ENCODE measurements around the gene C16orf96. TPM values are rescaled to one million over a fixed set of nuclear protein-coding genes. Genes with fewer than 3 reads are reported as not detected.

The C16orf96 gene
- total and polyA plus RNA-seq, 8 donors, result 0.17 to 0.45 (median 0.33) TPM

DNA sequence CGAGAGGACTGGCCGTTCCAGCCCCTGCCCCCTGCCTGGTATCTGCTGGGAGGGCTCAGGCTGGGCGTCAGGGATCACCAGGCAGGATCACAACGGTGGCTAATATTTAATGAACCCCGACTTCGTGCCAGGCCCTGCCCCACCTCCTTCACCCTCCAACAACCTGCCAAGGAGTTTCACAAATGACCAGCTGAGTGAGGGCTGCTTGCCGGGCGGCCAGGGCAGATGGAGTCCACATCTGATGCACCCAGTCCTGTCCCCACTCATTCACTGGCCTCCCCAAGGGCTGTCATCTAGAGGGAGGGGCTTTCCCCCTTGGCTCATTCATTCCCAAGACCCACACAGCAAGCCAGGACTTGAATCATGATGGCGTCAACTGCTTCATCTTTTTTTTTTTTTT lies 41.0 kb downstream of the C16orf96 start:
- peaks cover 0 to 2% of the 10 kb centered on the region in 2 donors for H3K4me1 ChIP-seq
- H3K4me3 ChIP-seq, result no peak overlapping the region
- no peak overlapping the region for H3K27ac ChIP-seq
- DNase-seq, result no peak
- intact Hi-C loops (cut with DNase I), result no loop called here
- TF ChIP-seq, protein P1, sequence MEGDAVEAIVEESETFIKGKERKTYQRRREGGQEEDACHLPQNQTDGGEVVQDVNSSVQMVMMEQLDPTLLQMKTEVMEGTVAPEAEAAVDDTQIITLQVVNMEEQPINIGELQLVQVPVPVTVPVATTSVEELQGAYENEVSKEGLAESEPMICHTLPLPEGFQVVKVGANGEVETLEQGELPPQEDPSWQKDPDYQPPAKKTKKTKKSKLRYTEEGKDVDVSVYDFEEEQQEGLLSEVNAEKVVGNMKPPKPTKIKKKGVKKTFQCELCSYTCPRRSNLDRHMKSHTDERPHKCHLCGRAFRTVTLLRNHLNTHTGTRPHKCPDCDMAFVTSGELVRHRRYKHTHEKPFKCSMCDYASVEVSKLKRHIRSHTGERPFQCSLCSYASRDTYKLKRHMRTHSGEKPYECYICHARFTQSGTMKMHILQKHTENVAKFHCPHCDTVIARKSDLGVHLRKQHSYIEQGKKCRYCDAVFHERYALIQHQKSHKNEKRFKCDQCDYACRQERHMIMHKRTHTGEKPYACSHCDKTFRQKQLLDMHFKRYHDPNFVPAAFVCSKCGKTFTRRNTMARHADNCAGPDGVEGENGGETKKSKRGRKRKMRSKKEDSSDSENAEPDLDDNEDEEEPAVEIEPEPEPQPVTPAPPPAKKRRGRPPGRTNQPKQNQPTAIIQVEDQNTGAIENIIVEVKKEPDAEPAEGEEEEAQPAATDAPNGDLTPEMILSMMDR (IDR thresholded peaks at IDR 0.05), result no peak
- H3K27me3 ChIP-seq, result peaks cover 0 to 10% of the 10 kb centered on the region in 2 donors
- H3K9me3 ChIP-seq, result no peaks in the 10 kb centered on the region
- H3K36me3 ChIP-seq, result no peaks in the 10 kb centered on the region
- peak; percentile 67 for ATAC-seq

DNA sequence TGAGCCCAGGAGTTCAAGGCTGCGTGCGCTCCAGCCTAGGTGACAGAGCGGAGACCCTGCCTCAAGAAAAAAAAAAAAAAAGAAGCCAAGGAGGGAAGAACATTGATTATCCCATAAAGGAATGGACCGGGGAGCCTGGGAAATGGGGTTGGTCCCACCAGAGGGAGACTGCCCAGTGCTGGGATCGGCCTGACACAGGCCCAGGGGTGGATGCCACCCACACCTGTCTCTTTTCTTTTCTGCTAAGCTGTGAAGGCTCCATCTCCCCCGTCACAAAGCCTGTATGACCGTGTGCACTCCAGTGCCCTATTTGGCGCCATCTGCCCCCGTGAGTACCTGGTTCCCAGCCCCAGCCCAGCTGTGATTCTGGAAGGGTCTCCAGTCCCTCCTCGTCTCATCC lies 42.9 kb downstream of the C16orf96 start:
- ATAC-seq (no peak), DNase-seq (no peak)
- Histone ChIP-seq H3K4me3 (no peak overlapping the region), H3K27me3 (peaks cover 0 to 16% of the 10 kb centered on the region in 2 donors), H3K36me3 (no peaks in the 10 kb centered on the region), H3K27ac (no peak overlapping the region), H3K4me1 (peaks cover 0 to 2% of the 10 kb centered on the region in 2 donors), H3K9me3 (no peaks in the 10 kb centered on the region)
- TF ChIP-seq, protein P1 (IDR thresholded peaks at IDR 0.05), result no peak
- intact Hi-C loops (cut with DNase I), result no loop called here

DNA sequence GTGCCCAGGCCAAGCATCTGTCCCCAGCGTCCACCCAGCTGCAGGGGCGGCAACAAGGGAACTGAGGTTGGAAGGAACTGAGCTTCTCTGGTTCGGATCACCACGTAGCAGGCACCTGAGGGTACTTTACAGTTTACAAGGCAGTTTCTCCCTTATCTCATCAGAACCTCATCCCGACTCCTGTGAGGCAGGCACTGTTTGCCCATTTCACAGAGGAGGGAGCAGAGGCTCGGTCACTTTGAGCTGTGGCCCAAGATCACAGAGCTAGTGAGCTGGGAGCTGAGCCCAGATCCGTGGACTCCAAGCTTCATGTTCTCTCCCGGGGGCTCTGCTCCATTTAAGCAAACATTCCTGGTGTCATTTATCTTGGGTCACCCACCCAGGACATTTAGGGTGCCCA lies 43.4 kb downstream of the C16orf96 start:
- ATAC-seq (no peak), DNase-seq (no peak)
- H3K4me1 ChIP-seq, result peaks cover 0 to 2% of the 10 kb centered on the region in 2 donors
- TF ChIP-seq, protein P1 (IDR thresholded peaks at IDR 0.05), result no peak
- H3K36me3 ChIP-seq, result no peaks in the 10 kb centered on the region
- H3K27me3 ChIP-seq, result peaks cover 0 to 16% of the 10 kb centered on the region in 2 donors
- no peak overlapping the region for H3K4me3 ChIP-seq
- H3K27ac ChIP-seq, result no peak overlapping the region
- H3K9me3 ChIP-seq, result no peaks in the 10 kb centered on the region
- intact Hi-C loops (cut with DNase I), result no loop called here

DNA sequence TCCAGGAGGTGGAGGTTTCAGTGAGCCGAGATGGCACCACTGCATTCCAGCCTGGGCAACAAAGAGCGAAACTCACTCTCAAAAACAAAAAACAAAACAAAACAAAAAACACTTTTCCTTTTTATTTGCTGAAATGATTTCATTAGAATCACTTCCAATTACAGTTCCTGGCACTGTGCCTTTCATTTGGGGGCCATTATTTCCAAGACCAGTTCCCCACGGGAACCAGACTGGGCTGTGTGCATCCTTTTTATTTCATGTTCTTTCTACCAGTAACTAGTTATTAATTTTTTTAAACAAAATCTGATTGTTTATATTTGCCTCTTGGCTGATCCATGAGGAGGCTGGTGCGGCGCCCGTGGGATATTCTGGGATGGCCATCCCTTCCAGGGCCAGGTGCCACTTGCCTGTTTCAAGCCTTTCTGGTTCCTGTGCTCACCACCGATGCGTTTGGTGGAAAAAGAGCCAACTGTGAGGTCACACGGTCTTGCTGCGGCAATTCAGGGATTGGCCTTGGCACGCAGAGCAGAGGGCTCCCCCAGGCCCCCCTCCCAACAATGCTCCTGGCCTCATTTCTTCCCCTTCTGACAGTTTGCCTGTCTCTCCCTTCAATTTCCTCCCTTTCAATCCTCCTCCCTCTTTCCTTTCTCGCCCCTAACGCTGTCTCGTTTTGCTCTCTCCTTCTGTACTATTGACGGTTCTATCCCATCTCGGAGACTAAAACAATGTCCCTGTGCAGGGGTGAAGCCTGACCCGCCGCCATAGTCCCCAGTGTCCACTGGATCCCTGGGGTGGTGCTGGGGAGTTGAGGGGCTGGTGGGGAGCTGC lies 45.1 kb downstream of the C16orf96 start:
- TF ChIP-seq, protein P1 (IDR thresholded peaks at IDR 0.05), result no peak
- ATAC-seq (no peak), DNase-seq (peak in 1 of 4 donors; percentile 71)
- Histone ChIP-seq H3K27me3 (peaks cover 0 to 16% of the 10 kb centered on the region in 2 donors), H3K4me3 (no peak overlapping the region), H3K4me1 (peaks cover 0 to 2% of the 10 kb centered on the region in 2 donors), H3K9me3 (no peaks in the 10 kb centered on the region), H3K27ac (no peak overlapping the region), H3K36me3 (no peaks in the 10 kb centered on the region)
- intact Hi-C loops (cut with DNase I), result no loop called here

DNA sequence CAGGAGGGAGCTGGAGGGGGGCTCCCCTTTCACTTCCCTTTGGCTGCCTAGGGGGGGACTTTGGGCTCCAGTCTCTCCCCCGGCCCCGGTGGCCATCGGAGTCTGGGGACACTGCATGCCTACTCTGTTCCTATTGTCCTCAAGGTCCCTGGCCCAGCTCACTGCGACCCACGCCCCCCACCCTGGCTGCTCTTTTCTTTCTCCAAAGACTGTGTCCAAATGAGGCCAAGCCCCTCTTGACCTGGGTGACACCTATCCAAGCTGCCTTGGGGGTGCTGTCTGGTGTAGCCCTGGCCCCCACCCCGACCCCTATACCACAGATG lies 45.7 kb downstream of the C16orf96 start:
- H3K4me3 ChIP-seq, result no peak overlapping the region
- TF ChIP-seq, protein P1 (IDR thresholded peaks at IDR 0.05), result no peak
- peaks cover 0 to 16% of the 10 kb centered on the region in 2 donors for H3K27me3 ChIP-seq
- peaks cover 0 to under 1% of the 10 kb centered on the region in 2 donors for H3K36me3 ChIP-seq
- no peak for ATAC-seq
- DNase-seq, result no peak
- no peaks in the 10 kb centered on the region for H3K9me3 ChIP-seq
- intact Hi-C loops (cut with DNase I), result no loop called here
- H3K27ac ChIP-seq, result no peak overlapping the region
- H3K4me1 ChIP-seq, result peaks cover 0 to 2% of the 10 kb centered on the region in 2 donors

Measured in left lung (tissue), 10 donors.